Transverse colon (tissue), 3 donors: ENCODE results near the gene GABRG2.

Source experiments
- CTCF ChIP-seq, 5 experiments: fragments of 200-600 bp in 3 of 5; fragments of 450-650 bp in 2 of 5; sonication (generic) in 3 of 5; IDR thresholded peaks; 1 replicate in 2 of 5; 2 replicates in 3 of 5; pipeline ENCODE4 v1.5.1; 2016 to 2017; ENCODE audit warnings: antibody characterized with exemption in 5 of 5, inconsistent platforms in 3 of 5, mild to moderate bottlenecking in 2 of 5, moderate library complexity in 1 of 5
- EP300 ChIP-seq: sonication (generic); formaldehyde crosslinking; IDR thresholded peaks from one replicate; pipeline ENCODE4 v1.6.1; 2017; ENCODE audit warnings: antibody characterized with exemption, low read depth

- TF ChIP-seq EP300 (no peak), CTCF (IDR thresholded peaks at IDR 0.05) (no peak)
Measured at GRCh38 chr5:162067655-162068411, at the start of gene GABRG2.
